Inflammatory macrophage treated with lipopolysaccharide for 4 hours (primary cell): ENCODE measurements around the gene OR10H2.
A peak's percentile ranks its signal among the peaks of the same experiment; 100 is the strongest.
"Not testable (repeated sequence)": the region's sequence is repeated elsewhere in the genome, so short reads cannot be mapped to it uniquely, and the experiment has no call there.

Experiments
- DNase-seq: peaks from one replicate; pipeline ENCODE4 v3.0.0-alpha.2; 2020

OR10H2 gene

GRCh38 chr19:15774159-15774558 lies 46.3 kb downstream of the OR10H2 start:
- not testable (repeated sequence) for DNase-seq

GRCh38 chr19:15775249-15775648 lies 47.4 kb downstream of the OR10H2 start:
- DNase-seq, result no peak

GRCh38 chr19:15776264-15776663 lies 48.4 kb downstream of the OR10H2 start:
- DNase-seq, result no peak

GRCh38 chr19:15776991-15777970 lies 49.5 kb downstream of the OR10H2 start:
- DNase-seq, result peak; percentile 8
